Measurements from ENCODE around the gene KLHL5. TPM values are rescaled to one million over a fixed set of nuclear protein-coding genes. Genes with fewer than 3 reads are reported as not detected.

Gene KLHL5
- total and polyA plus RNA-seq, 2 of the 4 experiments (the other 2 are of a cell fraction) = 58.8 to 97.7 TPM

- Histone ChIP-seq H3K4ac (ENCODE audit: low read depth, low read length) (no peak overlapping the region), H3K9ac (ENCODE audit: low read depth, low read length) (no peak overlapping the region), H2AK5ac (ENCODE audit: low read depth, low read length) (no peak overlapping the region), H4K91ac (ENCODE audit: insufficient read depth, low read depth, low read length) (no peak overlapping the region), H2BK15ac (ENCODE audit: low read depth, low read length) (no peak overlapping the region), H2BK5ac (ENCODE audit: low read depth, low read length, poor library complexity, severe bottlenecking) (no peak overlapping the region), H2BK20ac (ENCODE audit: low read depth, low read length) (no peak overlapping the region), H3K14ac (replicated peaks; ENCODE audit: low read depth, low read length) (no peak overlapping the region), H3K27ac (ENCODE audit: insufficient read depth, low read length) (no peak overlapping the region), H2AK9ac (replicated peaks; ENCODE audit: low read depth, low read length, poor library complexity) (no peak overlapping the region), H3K27me3 (ENCODE audit: control insufficient read depth, insufficient read depth, low read length) (no peaks in the 10 kb centered on the region), H3K56ac (ENCODE audit: extremely low read depth, insufficient read depth, low read length) (no peak overlapping the region), H2BK120ac (ENCODE audit: low read depth, low read length) (no peak overlapping the region), H3K79me1 (ENCODE audit: low read depth in 1 of 2, low read length in 2 of 2) (peaks cover 4 to 19% of the 10 kb centered on the region in 2 experiments), H3K23ac (ENCODE audit: low read depth, low read length) (no peak overlapping the region), H4K5ac (ENCODE audit: low read depth, low read length) (no peak overlapping the region), H3K4me2 (ENCODE audit: low read depth, low read length) (no peak overlapping the region), H4K8ac (ENCODE audit: low read depth in 2 of 2, low read length in 2 of 2) (no peak overlapping the region), H3K18ac (ENCODE audit: low read depth, low read length) (no peak overlapping the region), H3K9me1 (ENCODE audit: insufficient read depth, low read length) (no peaks in the 10 kb centered on the region), H3K9me3 (ENCODE audit: control insufficient read depth, insufficient read depth, low read length) (no peaks in the 10 kb centered on the region), H4K20me1 (ENCODE audit: insufficient read depth, low read length) (no peaks in the 10 kb centered on the region; the same call in 1 of the 2 replicates), H3K36me3 (ENCODE audit: control insufficient read depth, insufficient read depth, low read length) (peaks cover 30% of the 10 kb centered on the region), H2AFZ (replicated peaks; ENCODE audit: low read length, poor library complexity) (no peak overlapping the region), H3K4me1 (ENCODE audit: control insufficient read depth, insufficient read depth, low read length) (no peaks in the 10 kb centered on the region), H3K4me3 (ENCODE audit: insufficient read depth, low read depth, low read length) (no peak overlapping the region)
- no peak for TF ChIP-seq POLR2A (IDR thresholded peaks at IDR 0.05; ENCODE audit: low read depth, low read length)
- TF ChIP-seq, protein P1, sequence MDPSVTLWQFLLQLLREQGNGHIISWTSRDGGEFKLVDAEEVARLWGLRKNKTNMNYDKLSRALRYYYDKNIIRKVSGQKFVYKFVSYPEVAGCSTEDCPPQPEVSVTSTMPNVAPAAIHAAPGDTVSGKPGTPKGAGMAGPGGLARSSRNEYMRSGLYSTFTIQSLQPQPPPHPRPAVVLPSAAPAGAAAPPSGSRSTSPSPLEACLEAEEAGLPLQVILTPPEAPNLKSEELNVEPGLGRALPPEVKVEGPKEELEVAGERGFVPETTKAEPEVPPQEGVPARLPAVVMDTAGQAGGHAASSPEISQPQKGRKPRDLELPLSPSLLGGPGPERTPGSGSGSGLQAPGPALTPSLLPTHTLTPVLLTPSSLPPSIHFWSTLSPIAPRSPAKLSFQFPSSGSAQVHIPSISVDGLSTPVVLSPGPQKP (IDR thresholded peaks at IDR 0.05; ENCODE audit: borderline replicate concordance, low read depth, low read length) = no peak
- TF ChIP-seq MAZ (IDR thresholded peaks at IDR 0.05; ENCODE audit: borderline replicate concordance, low read depth, low read length) = no peak
- no peak for TF ChIP-seq CEBPB (IDR thresholded peaks at IDR 0.05; ENCODE audit: low read depth, low read length)
- no peak for TF ChIP-seq MXI1 (IDR thresholded peaks at IDR 0.05; ENCODE audit: borderline replicate concordance, low read depth, low read length)
- no peak for TF ChIP-seq CTCF (conservative IDR thresholded peaks at IDR 0.05; ENCODE audit: low read depth, low read length)
- TF ChIP-seq FOS (IDR thresholded peaks at IDR 0.05; ENCODE audit: low read depth, low read length) = no peak
- no peak for TF ChIP-seq RAD21 (IDR thresholded peaks at IDR 0.05; ENCODE audit: low read length)
- TF ChIP-seq SMC3 (IDR thresholded peaks at IDR 0.05; ENCODE audit: low read depth, low read length) = no peak
- TF ChIP-seq MAFK (IDR thresholded peaks at IDR 0.05; ENCODE audit: low read depth, low read length) = no peak
- TF ChIP-seq RCOR1 (IDR thresholded peaks at IDR 0.05; ENCODE audit: insufficient replicate concordance, low read length) = no peak
- TF ChIP-seq NFE2L2 (IDR thresholded peaks at IDR 0.05; ENCODE audit: low read depth, low read length) = no peak
- no peak for TF ChIP-seq RFX5 (IDR thresholded peaks at IDR 0.05; ENCODE audit: low read depth, low read length)
- no peak for TF ChIP-seq CHD1 (IDR thresholded peaks at IDR 0.05; ENCODE audit: low read depth, low read length)
- no peak for TF ChIP-seq USF2 (IDR thresholded peaks at IDR 0.05; ENCODE audit: low read depth, low read length)
- no peak for TF ChIP-seq BHLHE40 (IDR thresholded peaks at IDR 0.05; ENCODE audit: low read depth, low read length)
- intact Hi-C loops (cut with micrococcal nuclease) (no loop called here), dilution Hi-C loops (cut with HindIII; ENCODE audit: low sequenced_read_pairs, unreplicated experiment) (no loop called here), in situ Hi-C loops (cut with MboI; ENCODE audit: low sequenced_read_pairs) (no loop called here)
- no TSS peak for BruUV-seq (replicated peaks)
- DNase-seq (no peak), ATAC-seq (ENCODE audit: low read depth) (no peak)
- WGBS, 2 experiments (ENCODE audit: extremely low coverage in 2 of 2, insufficient read length in 1 of 2) = no CpG with 5 or more reads among the region's 1 CpG
- CTCF ChIA-PET = no interaction called here
- POLR2A ChIA-PET (ENCODE audit: unreplicated experiment) = no interaction called here
Measured at GRCh38 chr4:39120418-39120817, 58.4 kb downstream of the KLHL5 start.

All from IMR-90 (cell line).